ENCODE results near the gene CENPB. TPM values are rescaled to one million over a fixed set of nuclear protein-coding genes. Genes with fewer than 3 reads are reported as not detected.

Gene CENPB
- total and polyA plus RNA-seq, 10 of the 15 experiments (the other 5 are each of a cell fraction or from before 2014, with no cell fraction given): 0.16 to 71.2 (median 14.0) TPM

GRCh38 chr20:3759316-3759823 lies 27.2 kb downstream of the CENPB start:
- CTCF ChIA-PET: interaction anchor here (1.6 to 3.3 kb wide), 2 partner anchors 9 to 96 kb away, joined by 4 to 29 read pairs; partner anchors contain the start of gene ADISSP
- no peaks in the 10 kb centered on the region for H3K27me3 ChIP-seq (replicated peaks in 1 of 2; ENCODE audit: control insufficient read depth in 2 of 2, insufficient read depth in 2 of 2, low read length in 1 of 2)
- TF ChIP-seq NBN (IDR thresholded peaks at IDR 0.05) (no peak), SIX5 (IDR thresholded peaks at IDR 0.05; ENCODE audit: low read depth, low read length, severe bottlenecking) (no peak), HDAC2 (IDR thresholded peaks at IDR 0.05) (no peak), USF2 (IDR thresholded peaks at IDR 0.05; ENCODE audit: borderline replicate concordance, low read depth, low read length) (no peak), GATAD2B (conservative IDR thresholded peaks at IDR 0.05; ENCODE audit: low read depth) (no peak), FOXK2 (IDR thresholded peaks at IDR 0.05) (no peak), ATF3 (IDR thresholded peaks at IDR 0.05; ENCODE audit: borderline replicate concordance, extremely low read depth, low read depth, low read length) (no peak), STAT3 (IDR thresholded peaks at IDR 0.05; ENCODE audit: low read depth, low read length) (no peak), NFYB (IDR thresholded peaks at IDR 0.05; ENCODE audit: insufficient read depth, low read depth, low read length) (no peak)
- TF ChIP-seq, protein P1, sequence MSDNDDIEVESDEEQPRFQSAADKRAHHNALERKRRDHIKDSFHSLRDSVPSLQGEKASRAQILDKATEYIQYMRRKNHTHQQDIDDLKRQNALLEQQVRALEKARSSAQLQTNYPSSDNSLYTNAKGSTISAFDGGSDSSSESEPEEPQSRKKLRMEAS (IDR thresholded peaks at IDR 0.05; ENCODE audit: low read depth, low read length): no peak
- TF ChIP-seq, protein P2, sequence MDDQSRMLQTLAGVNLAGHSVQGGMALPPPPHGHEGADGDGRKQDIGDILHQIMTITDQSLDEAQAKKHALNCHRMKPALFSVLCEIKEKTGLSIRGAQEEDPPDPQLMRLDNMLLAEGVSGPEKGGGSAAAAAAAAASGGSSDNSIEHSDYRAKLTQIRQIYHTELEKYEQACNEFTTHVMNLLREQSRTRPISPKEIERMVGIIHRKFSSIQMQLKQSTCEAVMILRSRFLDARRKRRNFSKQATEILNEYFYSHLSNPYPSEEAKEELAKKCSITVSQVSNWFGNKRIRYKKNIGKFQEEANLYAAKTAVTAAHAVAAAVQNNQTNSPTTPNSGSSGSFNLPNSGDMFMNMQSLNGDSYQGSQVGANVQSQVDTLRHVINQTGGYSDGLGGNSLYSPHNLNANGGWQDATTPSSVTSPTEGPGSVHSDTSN (IDR thresholded peaks at IDR 0.05; ENCODE audit: insufficient replicate concordance, low read depth, low read length): no peak
- POLR2A ChIA-PET: no interaction called here
- H3K4me2 ChIP-seq (ENCODE audit: control insufficient read depth, insufficient read depth): no peak overlapping the region
- SMC1A ChIA-PET (ENCODE audit: uncharacterized antibody, unreplicated experiment): no interaction called here
- no peak for ATAC-seq
- no peaks in the 10 kb centered on the region for H4K20me1 ChIP-seq (ENCODE audit: control insufficient read depth, insufficient read depth)
- H3K79me2 ChIP-seq (ENCODE audit: control insufficient read depth, insufficient read depth, low read length): no peaks in the 10 kb centered on the region
- no peak overlapping the region for H2AFZ ChIP-seq (ENCODE audit: control insufficient read depth, low read depth, low read length)
- H3K4me1 ChIP-seq (ENCODE audit: control insufficient read depth, insufficient read depth, low read length): peaks cover 5% of the 10 kb centered on the region; the same call in 1 of the 2 replicates
- H3K4me3 ChIP-seq: no peak overlapping the region
- H3K9me3 ChIP-seq (replicated peaks; ENCODE audit: control insufficient read depth, insufficient read depth, low read length): no peaks in the 10 kb centered on the region
- no peak for FAIRE-seq
- in situ Hi-C loops (cut with MboI): no loop called here
- RAD21 ChIA-PET (ENCODE audit: unreplicated experiment): no interaction called here
- intact Hi-C loops (cut with micrococcal nuclease; ENCODE audit: unreplicated experiment): no loop called here
- peaks cover 0 to 2% of the 10 kb centered on the region in 2 experiments; a peak in 1 of 4 replicates for H3K36me3 ChIP-seq (ENCODE audit: control insufficient read depth in 2 of 2, insufficient read depth in 2 of 2, low read length in 1 of 2)
- WGBS (ENCODE audit: insufficient coverage, insufficient replicate concordance, low lambda C conversion rate, missing lambda C conversion rate): 94% methylated on average over 11 of the region's 11 CpGs
- no peak overlapping the region for H3K27ac ChIP-seq (ENCODE audit: control insufficient read depth, insufficient read depth)
- no TSS peak for BruUV-seq (replicated peaks)
- no peak for DNase-seq (ENCODE audit: low read depth, low spot score)
- no peak overlapping the region for H3K9ac ChIP-seq (ENCODE audit: control insufficient read depth, insufficient read depth, low read length)
